CD8-positive, alpha-beta memory T cell (primary cell): ENCODE results near the gene FRG2. TPM values are rescaled to one million over a fixed set of nuclear protein-coding genes. Genes with fewer than 3 reads are reported as not detected.
"Not testable (repeated sequence)": the region's sequence is repeated elsewhere in the genome, so short reads cannot be mapped to it uniquely, and the experiment has no call there.

Source experiments
- CTCF ChIA-PET: fragments of 350-600 bp; sonication (Branson Sonifier 250); formaldehyde crosslinking; loops from one replicate; lab custom pipeline; 2021; ENCODE audit warnings: antibody characterized with exemption; lab: Charles Lee
- POLR2A ChIA-PET: fragments of 350-600 bp; sonication (Branson Sonifier 250); formaldehyde crosslinking; loops from one replicate; lab custom pipeline; 2021; ENCODE audit warnings: antibody characterized with exemption; lab: Charles Lee
- DNase-seq, 5 donors: peaks; one replicate each; pipeline versions ENCODE4 v3.0.0 to v3.0.0-alpha.2; 2020 to 2022; ENCODE audit warnings: mixed read lengths in 1 of 5
- H3K27ac ChIP-seq: one replicate; pipeline ENCODE4 v1.7.0; 2013; ENCODE audit warnings: low read depth, mild to moderate bottlenecking, low read length, moderate library complexity
- H3K27me3 ChIP-seq: 2 replicates; pipeline ENCODE4 v1.7.0; 2013; ENCODE audit warnings: low read length, mild to moderate bottlenecking; ENCODE audit not compliant: insufficient read depth, poor library complexity, severe bottlenecking
- H3K36me3 ChIP-seq: 2 replicates; pipeline ENCODE4 v1.7.0; 2013; ENCODE audit warnings: mild to moderate bottlenecking, low read length, moderate library complexity; ENCODE audit not compliant: insufficient read depth
- H3K4me1 ChIP-seq: 2 replicates; pipeline ENCODE4 v1.7.0; 2013; ENCODE audit warnings: mild to moderate bottlenecking, low read length, moderate library complexity; ENCODE audit not compliant: insufficient read depth
- H3K4me3 ChIP-seq: 2 replicates; pipeline ENCODE4 v1.7.0; 2013; ENCODE audit warnings: mild to moderate bottlenecking, low read length
- H3K9me3 ChIP-seq: 2 replicates; pipeline ENCODE4 v1.7.0; 2013; ENCODE audit warnings: mild to moderate bottlenecking, low read length
- H3K27ac Mint-ChIP-seq, 8 donors: one replicate each; pipeline ENCODE4 v1.8.0; 2020 to 2021; ENCODE audit warnings: mixed read lengths in 8 of 8, mild to moderate bottlenecking in 6 of 8, inconsistent platforms in 3 of 8, moderate library complexity in 3 of 8
- H3K27me3 Mint-ChIP-seq, 2 donors: one replicate each; pipeline ENCODE4 v1.8.0; 2020 to 2021; ENCODE audit warnings: mixed read lengths in 2 of 2, mild to moderate bottlenecking in 1 of 2, moderate library complexity in 1 of 2
- H3K36me3 Mint-ChIP-seq, 3 donors: one replicate each; pipeline ENCODE4 v1.8.0; 2020 to 2021; ENCODE audit warnings: mixed read lengths in 3 of 3, inconsistent platforms in 1 of 3, mild to moderate bottlenecking in 1 of 3
- H3K4me1 Mint-ChIP-seq, 3 donors: one replicate each; pipeline ENCODE4 v1.8.0; 2020 to 2021; ENCODE audit warnings: mixed read lengths in 3 of 3, inconsistent platforms in 1 of 3, mild to moderate bottlenecking in 1 of 3
- H3K4me3 Mint-ChIP-seq, 7 donors: one replicate each; pipeline ENCODE4 v1.8.0; 2020 to 2021; ENCODE audit warnings: mixed read lengths in 7 of 7, mild to moderate bottlenecking in 6 of 7, moderate library complexity in 4 of 7, inconsistent platforms in 2 of 7
- H3K9me3 Mint-ChIP-seq, 5 donors: one replicate each; pipeline ENCODE4 v1.8.0; 2020 to 2022; ENCODE audit warnings: mixed read lengths in 5 of 5, mild to moderate bottlenecking in 3 of 5, moderate library complexity in 2 of 5, inconsistent platforms in 1 of 5
- polyA plus RNA-seq: library from polyadenylated mRNA; unstranded; fragments of 300-500 nt; fragmentation: Illumina TruSeq; gene quantifications from one replicate; pipeline ENCODE4 v1.2.3, GENCODE V29; 2021
- total RNA-seq, 2 experiments: library from RNA; stranded (reverse); gene quantifications; one replicate each; pipeline ENCODE4 v1.2.3, GENCODE V29; 2021

The FRG2 gene
- total and polyA plus RNA-seq, 3 experiments from 2014 or later, result 0.40 to 0.59 TPM; not detected in 1

GRCh38 chr4:190018201-190018920 lies 8.7 kb downstream of the FRG2 start:
- peak overlapping the region in 6 of 7 donors; percentile 14 to 76 (median 28) for H3K4me3 Mint-ChIP-seq
- Histone ChIP-seq H3K4me3 (no peak overlapping the region), H3K27ac (no peak overlapping the region), H3K9me3 (no peaks in the 10 kb centered on the region), H3K27me3 (peaks cover 25% of the 10 kb centered on the region), H3K36me3 (no peaks in the 10 kb centered on the region), H3K4me1 (peaks cover 8% of the 10 kb centered on the region)
- ChIA-PET CTCF (no interaction called here), POLR2A (no interaction called here)
- no peak for DNase-seq
- H3K4me1 Mint-ChIP-seq, result peaks cover 34 to 62% (median 41%) of the 10 kb centered on the region in 3 donors
- H3K27me3 Mint-ChIP-seq, result peaks cover 56 to 68% of the 10 kb centered on the region in 2 donors
- peak overlapping the region in 1 of 8 donors; percentile 41 for H3K27ac Mint-ChIP-seq
- peaks cover 0 to 11% (median 7%) of the 10 kb centered on the region in 5 donors for H3K9me3 Mint-ChIP-seq
- H3K36me3 Mint-ChIP-seq, result peaks cover 0 to 4% (median 0%) of the 10 kb centered on the region in 3 donors

GRCh38 chr4:190017357-190018200 lies 9.5 kb downstream of the FRG2 start:
- peak overlapping the region in 4 of 7 donors; percentile 28 to 76 (median 38) for H3K4me3 Mint-ChIP-seq

DNA sequence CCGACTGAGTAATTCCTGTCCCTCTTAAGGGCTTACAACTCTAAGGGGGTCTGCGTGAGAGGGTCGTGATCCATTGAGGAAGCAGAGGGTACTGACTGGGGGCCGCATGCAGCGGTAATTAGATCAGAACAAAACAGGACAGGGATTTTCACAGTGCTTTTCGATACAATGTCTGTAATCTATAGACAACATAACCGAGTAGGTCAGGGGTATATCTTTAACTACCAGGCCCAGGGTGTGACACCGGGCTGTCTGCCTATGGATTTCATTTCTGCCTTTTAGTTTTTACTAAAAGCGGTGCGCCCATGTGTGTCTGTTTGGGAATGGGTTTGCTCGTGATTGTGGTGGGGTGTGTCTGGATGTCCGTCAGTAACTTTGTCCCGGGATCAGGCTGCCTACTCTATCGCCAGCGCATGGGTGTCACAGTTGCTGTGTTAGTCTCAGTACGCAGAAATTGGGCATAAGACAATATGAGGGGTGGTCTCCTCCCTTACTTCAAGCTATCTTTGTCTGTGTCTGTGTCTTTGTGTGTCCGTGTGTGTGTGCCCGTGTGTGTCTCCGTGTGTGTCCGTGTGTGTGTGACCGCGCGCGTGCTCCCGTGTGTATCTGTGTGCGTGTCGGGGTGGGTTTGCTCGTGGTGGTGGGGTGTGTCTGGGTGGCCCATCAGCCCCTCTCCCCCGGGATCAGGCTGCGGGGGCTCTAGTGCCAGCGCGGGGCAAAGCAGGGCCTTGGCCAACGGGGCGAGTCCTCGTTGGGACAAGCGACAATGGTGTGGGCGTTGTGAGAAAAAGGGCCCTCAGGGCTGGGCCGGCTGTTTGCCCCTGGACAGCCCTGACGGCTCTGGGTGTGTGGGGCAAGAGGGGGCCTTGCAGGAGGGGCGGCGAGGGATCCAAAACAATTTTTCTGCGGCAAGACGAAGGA lies 10.4 kb downstream of the FRG2 start:
- peak overlapping the region; percentile 19 to 73 (median 59) for H3K4me3 Mint-ChIP-seq
- peaks cover 8% of the 10 kb centered on the region for H3K4me1 ChIP-seq
- peaks cover 32 to 58% (median 41%) of the 10 kb centered on the region in 3 donors for H3K4me1 Mint-ChIP-seq
- DNase-seq, result no peak
- H3K27ac Mint-ChIP-seq, result peak overlapping the region in 1 of 8 donors; percentile 10
- peaks cover 0 to 4% (median 0%) of the 10 kb centered on the region in 3 donors for H3K36me3 Mint-ChIP-seq
- peaks cover 0 to 13% (median 7%) of the 10 kb centered on the region in 5 donors for H3K9me3 Mint-ChIP-seq
- H3K27ac ChIP-seq, result no peak overlapping the region
- POLR2A ChIA-PET, result no interaction called here
- no peaks in the 10 kb centered on the region for H3K9me3 ChIP-seq
- peaks cover 59 to 80% of the 10 kb centered on the region in 2 donors for H3K27me3 Mint-ChIP-seq
- no peak overlapping the region for H3K4me3 ChIP-seq
- peaks cover 25% of the 10 kb centered on the region for H3K27me3 ChIP-seq
- CTCF ChIA-PET, result no interaction called here
- no peaks in the 10 kb centered on the region for H3K36me3 ChIP-seq

More at GRCh38 chr4:190017357-190018200, 9.5 kb downstream of the FRG2 start:
- peaks cover 25% of the 10 kb centered on the region for H3K27me3 ChIP-seq
- Mint-ChIP-seq H3K4me1 (peaks cover 32 to 58% (median 41%) of the 10 kb centered on the region in 3 donors), H3K27me3 (peaks cover 59 to 72% of the 10 kb centered on the region in 2 donors), H3K27ac (peak overlapping the region in 3 of 8 donors; percentile 10 to 74 (median 41)), H3K9me3 (peaks cover 0 to 13% (median 7%) of the 10 kb centered on the region in 5 donors), H3K36me3 (peaks cover 0 to 4% (median 0%) of the 10 kb centered on the region in 3 donors)
- ChIA-PET CTCF (no interaction called here), POLR2A (no interaction called here)
- no peak overlapping the region for H3K4me3 ChIP-seq
- DNase-seq, result no peak
- H3K4me1 ChIP-seq, result peaks cover 8% of the 10 kb centered on the region
- no peaks in the 10 kb centered on the region for H3K9me3 ChIP-seq
- no peaks in the 10 kb centered on the region for H3K36me3 ChIP-seq
- no peak overlapping the region for H3K27ac ChIP-seq

GRCh38 chr4:190015538-190016368 lies 11.3 kb downstream of the FRG2 start:
- Histone ChIP-seq H3K36me3 (no peaks in the 10 kb centered on the region), H3K27ac (no peak overlapping the region), H3K9me3 (no peaks in the 10 kb centered on the region), H3K4me3 (no peak overlapping the region), H3K27me3 (peaks cover 21% of the 10 kb centered on the region), H3K4me1 (peaks cover 8% of the 10 kb centered on the region)
- CTCF ChIA-PET, result no interaction called here
- H3K9me3 Mint-ChIP-seq, result peaks cover 0 to 13% (median 7%) of the 10 kb centered on the region in 5 donors
- H3K4me1 Mint-ChIP-seq, result peaks cover 27 to 51% (median 39%) of the 10 kb centered on the region in 3 donors
- no peak for DNase-seq
- POLR2A ChIA-PET, result no interaction called here
- peak overlapping the region; percentile 19 to 73 (median 59) for H3K4me3 Mint-ChIP-seq
- H3K27ac Mint-ChIP-seq, result peak overlapping the region in 1 of 8 donors; percentile 68
- H3K36me3 Mint-ChIP-seq, result peaks cover 0 to 4% (median 0%) of the 10 kb centered on the region in 3 donors
- peaks cover 56 to 77% of the 10 kb centered on the region in 2 donors for H3K27me3 Mint-ChIP-seq

- peaks cover 0 to 13% (median 7%) of the 10 kb centered on the region in 5 donors for H3K9me3 Mint-ChIP-seq
- H3K4me1 Mint-ChIP-seq, result peaks cover 21 to 43% (median 31%) of the 10 kb centered on the region in 3 donors
- Histone ChIP-seq H3K27me3 (peaks cover 14% of the 10 kb centered on the region), H3K9me3 (no peaks in the 10 kb centered on the region), H3K4me1 (no peaks in the 10 kb centered on the region), H3K36me3 (no peaks in the 10 kb centered on the region), H3K27ac (no peak overlapping the region), H3K4me3 (no peak overlapping the region)
- no peak overlapping the region for H3K27ac Mint-ChIP-seq
- CTCF ChIA-PET, result no interaction called here
- POLR2A ChIA-PET, result no interaction called here
- DNase-seq, result no peak
- peak overlapping the region in 6 of 7 donors; percentile 52 to 72 (median 62) for H3K4me3 Mint-ChIP-seq
- peaks cover 0 to 4% (median 0%) of the 10 kb centered on the region in 3 donors for H3K36me3 Mint-ChIP-seq
- peaks cover 48 to 69% of the 10 kb centered on the region in 2 donors for H3K27me3 Mint-ChIP-seq
These were observed 12.1 kb downstream of the FRG2 start for GRCh38 chr4:190014771-190015537.

- H3K4me3 Mint-ChIP-seq, H3K36me3 ChIP-seq, H3K9me3 Mint-ChIP-seq, H3K27me3 ChIP-seq, H3K27ac ChIP-seq, DNase-seq, CTCF ChIA-PET, H3K9me3 ChIP-seq, H3K27ac Mint-ChIP-seq, H3K4me1 ChIP-seq, H3K4me1 Mint-ChIP-seq, POLR2A ChIA-PET, H3K4me3 ChIP-seq, H3K36me3 Mint-ChIP-seq: not testable (repeated sequence)
- peaks cover 2 to 12% of the 10 kb centered on the region in 2 donors for H3K27me3 Mint-ChIP-seq
These were observed 37.1 kb downstream of the FRG2 start for GRCh38 chr4:189989941-189990340.
